Liver (tissue), 3 donors: ENCODE results near the gene NF1.

Source experiments
- EGR1 ChIP-seq, 2 donors: IDR thresholded peaks; 2 replicates each; pipeline ENCODE4 v1.6.1; 2016 to 2018; ENCODE audit warnings: antibody characterized with exemption in 2 of 2, low read depth in 2 of 2
- GABPA ChIP-seq, 2 donors: IDR thresholded peaks in 1 of 2; conservative IDR thresholded peaks in 1 of 2; 2 replicates each; pipeline ENCODE4 v1.6.1; 2016; ENCODE audit warnings: antibody characterized with exemption in 2 of 2, mild to moderate bottlenecking in 1 of 2, moderate library complexity in 1 of 2
- JUND ChIP-seq, 2 donors: IDR thresholded peaks; 2 replicates each; pipeline ENCODE4 v1.6.1; 2016; ENCODE audit warnings: antibody characterized with exemption in 2 of 2
- RAD21 ChIP-seq, 2 donors: IDR thresholded peaks; 2 replicates each; pipeline ENCODE4 v1.6.1; 2016; ENCODE audit warnings: antibody characterized with exemption in 2 of 2, mild to moderate bottlenecking in 2 of 2
- TAF1 ChIP-seq: conservative IDR thresholded peaks from 2 replicates; pipeline ENCODE4 v1.6.1; 2016; ENCODE audit warnings: antibody characterized with exemption, mild to moderate bottlenecking
- TF ChIP-seq, protein P1 (sequence below): fragments of 150-350 bp; IDR thresholded peaks from 2 replicates; pipeline ENCODE4 v1.5.1; 2017; ENCODE audit warnings: improper control_type of control experiment, low read depth, low read length; ENCODE audit not compliant: missing input control
- TF ChIP-seq, protein P2 (sequence below): IDR thresholded peaks from 2 replicates; pipeline ENCODE4 v1.6.1; 2016; ENCODE audit warnings: antibody characterized with exemption
- TF ChIP-seq, protein P3 (sequence below): IDR thresholded peaks from 2 replicates; pipeline ENCODE4 v1.6.1; 2016; ENCODE audit warnings: antibody characterized with exemption, mild to moderate bottlenecking
- TF ChIP-seq, protein P4 (sequence below): IDR thresholded peaks from 2 replicates; pipeline ENCODE4 v1.6.1; 2016; ENCODE audit warnings: antibody characterized with exemption
- donor health status: healthy.
- donor health status: healthy.

DNA sequence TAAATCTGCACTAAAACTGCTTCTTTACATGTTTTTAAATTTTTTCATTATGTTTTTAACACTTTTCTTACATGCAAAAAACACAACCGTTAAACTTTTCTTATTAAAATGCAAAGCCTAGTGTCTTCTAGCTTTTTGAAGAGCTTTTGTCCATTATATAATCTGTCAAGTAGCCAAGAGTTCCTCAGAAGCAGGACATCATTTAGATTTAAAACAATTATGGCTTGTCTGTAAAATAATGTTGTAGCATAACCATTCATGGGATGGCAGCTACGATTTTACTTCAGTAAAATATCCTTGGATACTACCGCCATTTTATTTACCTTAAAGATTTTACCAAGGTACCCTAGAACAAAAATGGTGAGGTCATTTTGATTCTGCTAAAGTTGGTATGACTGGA, 199.5 kb downstream of the NF1 start:
- TF ChIP-seq JUND (IDR thresholded peaks at IDR 0.05) (no peak), RAD21 (IDR thresholded peaks at IDR 0.05) (no peak), GABPA (IDR thresholded peaks at IDR 0.05 in 1 of 2, conservative IDR thresholded peaks at IDR 0.05 in 1 of 2) (no peak), EGR1 (IDR thresholded peaks at IDR 0.05; ENCODE audit: low read depth in 2 of 2) (no peak), TAF1 (no peak)
- TF ChIP-seq, protein P1, sequence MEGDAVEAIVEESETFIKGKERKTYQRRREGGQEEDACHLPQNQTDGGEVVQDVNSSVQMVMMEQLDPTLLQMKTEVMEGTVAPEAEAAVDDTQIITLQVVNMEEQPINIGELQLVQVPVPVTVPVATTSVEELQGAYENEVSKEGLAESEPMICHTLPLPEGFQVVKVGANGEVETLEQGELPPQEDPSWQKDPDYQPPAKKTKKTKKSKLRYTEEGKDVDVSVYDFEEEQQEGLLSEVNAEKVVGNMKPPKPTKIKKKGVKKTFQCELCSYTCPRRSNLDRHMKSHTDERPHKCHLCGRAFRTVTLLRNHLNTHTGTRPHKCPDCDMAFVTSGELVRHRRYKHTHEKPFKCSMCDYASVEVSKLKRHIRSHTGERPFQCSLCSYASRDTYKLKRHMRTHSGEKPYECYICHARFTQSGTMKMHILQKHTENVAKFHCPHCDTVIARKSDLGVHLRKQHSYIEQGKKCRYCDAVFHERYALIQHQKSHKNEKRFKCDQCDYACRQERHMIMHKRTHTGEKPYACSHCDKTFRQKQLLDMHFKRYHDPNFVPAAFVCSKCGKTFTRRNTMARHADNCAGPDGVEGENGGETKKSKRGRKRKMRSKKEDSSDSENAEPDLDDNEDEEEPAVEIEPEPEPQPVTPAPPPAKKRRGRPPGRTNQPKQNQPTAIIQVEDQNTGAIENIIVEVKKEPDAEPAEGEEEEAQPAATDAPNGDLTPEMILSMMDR = no peak
- TF ChIP-seq, protein P2, sequence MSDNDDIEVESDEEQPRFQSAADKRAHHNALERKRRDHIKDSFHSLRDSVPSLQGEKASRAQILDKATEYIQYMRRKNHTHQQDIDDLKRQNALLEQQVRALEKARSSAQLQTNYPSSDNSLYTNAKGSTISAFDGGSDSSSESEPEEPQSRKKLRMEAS = no peak
- TF ChIP-seq, protein P3, sequence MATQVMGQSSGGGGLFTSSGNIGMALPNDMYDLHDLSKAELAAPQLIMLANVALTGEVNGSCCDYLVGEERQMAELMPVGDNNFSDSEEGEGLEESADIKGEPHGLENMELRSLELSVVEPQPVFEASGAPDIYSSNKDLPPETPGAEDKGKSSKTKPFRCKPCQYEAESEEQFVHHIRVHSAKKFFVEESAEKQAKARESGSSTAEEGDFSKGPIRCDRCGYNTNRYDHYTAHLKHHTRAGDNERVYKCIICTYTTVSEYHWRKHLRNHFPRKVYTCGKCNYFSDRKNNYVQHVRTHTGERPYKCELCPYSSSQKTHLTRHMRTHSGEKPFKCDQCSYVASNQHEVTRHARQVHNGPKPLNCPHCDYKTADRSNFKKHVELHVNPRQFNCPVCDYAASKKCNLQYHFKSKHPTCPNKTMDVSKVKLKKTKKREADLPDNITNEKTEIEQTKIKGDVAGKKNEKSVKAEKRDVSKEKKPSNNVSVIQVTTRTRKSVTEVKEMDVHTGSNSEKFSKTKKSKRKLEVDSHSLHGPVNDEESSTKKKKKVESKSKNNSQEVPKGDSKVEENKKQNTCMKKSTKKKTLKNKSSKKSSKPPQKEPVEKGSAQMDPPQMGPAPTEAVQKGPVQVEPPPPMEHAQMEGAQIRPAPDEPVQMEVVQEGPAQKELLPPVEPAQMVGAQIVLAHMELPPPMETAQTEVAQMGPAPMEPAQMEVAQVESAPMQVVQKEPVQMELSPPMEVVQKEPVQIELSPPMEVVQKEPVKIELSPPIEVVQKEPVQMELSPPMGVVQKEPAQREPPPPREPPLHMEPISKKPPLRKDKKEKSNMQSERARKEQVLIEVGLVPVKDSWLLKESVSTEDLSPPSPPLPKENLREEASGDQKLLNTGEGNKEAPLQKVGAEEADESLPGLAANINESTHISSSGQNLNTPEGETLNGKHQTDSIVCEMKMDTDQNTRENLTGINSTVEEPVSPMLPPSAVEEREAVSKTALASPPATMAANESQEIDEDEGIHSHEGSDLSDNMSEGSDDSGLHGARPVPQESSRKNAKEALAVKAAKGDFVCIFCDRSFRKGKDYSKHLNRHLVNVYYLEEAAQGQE = no peak
- TF ChIP-seq, protein P4, sequence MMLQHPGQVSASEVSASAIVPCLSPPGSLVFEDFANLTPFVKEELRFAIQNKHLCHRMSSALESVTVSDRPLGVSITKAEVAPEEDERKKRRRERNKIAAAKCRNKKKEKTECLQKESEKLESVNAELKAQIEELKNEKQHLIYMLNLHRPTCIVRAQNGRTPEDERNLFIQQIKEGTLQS = no peak
